ENCODE results near the gene RNF217. TPM values are rescaled to one million over a fixed set of nuclear protein-coding genes. Genes with fewer than 3 reads are reported as not detected.

The RNF217 gene
- total RNA-seq, 1 donor from 2014 or later: 5.9 TPM

- H3K4me3 Mint-ChIP-seq (ENCODE audit: unreplicated experiment): no peak overlapping the region
- H3K36me3 Mint-ChIP-seq (ENCODE audit: unreplicated experiment): no peaks in the 10 kb centered on the region
- TF ChIP-seq CTCF (IDR thresholded peaks at IDR 0.05; ENCODE audit: partially characterized antibody, unreplicated experiment): no peak
- DNase-seq: no peak
- peaks cover 4% of the 10 kb centered on the region for H3K9me3 Mint-ChIP-seq (ENCODE audit: unreplicated experiment)
- no peak overlapping the region for H3K27ac Mint-ChIP-seq (ENCODE audit: unreplicated experiment)
- H3K4me1 Mint-ChIP-seq (ENCODE audit: low read depth, unreplicated experiment): peaks cover 9% of the 10 kb centered on the region
- peaks cover 3% of the 10 kb centered on the region for H3K27me3 Mint-ChIP-seq (ENCODE audit: unreplicated experiment)
Measured at GRCh38 chr6:124987999-124988591, 25.9 kb downstream of the RNF217 start.

GRCh38 chr6:124989136-124989983 lies 27.1 kb downstream of the RNF217 start:
- no peak for TF ChIP-seq CTCF (IDR thresholded peaks at IDR 0.05; ENCODE audit: partially characterized antibody, unreplicated experiment)
- no peak overlapping the region for H3K27ac Mint-ChIP-seq (ENCODE audit: unreplicated experiment)
- peaks cover 4% of the 10 kb centered on the region for H3K9me3 Mint-ChIP-seq (ENCODE audit: unreplicated experiment)
- no peaks in the 10 kb centered on the region for H3K36me3 Mint-ChIP-seq (ENCODE audit: unreplicated experiment)
- no peak for DNase-seq
- H3K27me3 Mint-ChIP-seq (ENCODE audit: unreplicated experiment): peaks cover 3% of the 10 kb centered on the region
- peaks cover 9% of the 10 kb centered on the region for H3K4me1 Mint-ChIP-seq (ENCODE audit: low read depth, unreplicated experiment)
- no peak overlapping the region for H3K4me3 Mint-ChIP-seq (ENCODE audit: unreplicated experiment)

GRCh38 chr6:124990988-124991387 lies 28.8 kb downstream of the RNF217 start:
- no peak overlapping the region for H3K27ac Mint-ChIP-seq (ENCODE audit: unreplicated experiment)
- peaks cover 3% of the 10 kb centered on the region for H3K27me3 Mint-ChIP-seq (ENCODE audit: unreplicated experiment)
- no peak for DNase-seq
- H3K4me1 Mint-ChIP-seq (ENCODE audit: low read depth, unreplicated experiment): peaks cover 9% of the 10 kb centered on the region
- peaks cover 4% of the 10 kb centered on the region for H3K9me3 Mint-ChIP-seq (ENCODE audit: unreplicated experiment)
- H3K36me3 Mint-ChIP-seq (ENCODE audit: unreplicated experiment): no peaks in the 10 kb centered on the region
- H3K4me3 Mint-ChIP-seq (ENCODE audit: unreplicated experiment): no peak overlapping the region
- no peak for TF ChIP-seq CTCF (IDR thresholded peaks at IDR 0.05; ENCODE audit: partially characterized antibody, unreplicated experiment)

GRCh38 chr6:124991764-124992295 lies 29.6 kb downstream of the RNF217 start:
- Mint-ChIP-seq H3K27ac (ENCODE audit: unreplicated experiment) (no peak overlapping the region), H3K4me1 (ENCODE audit: low read depth, unreplicated experiment) (peaks cover 4% of the 10 kb centered on the region), H3K27me3 (ENCODE audit: unreplicated experiment) (peaks cover 1% of the 10 kb centered on the region), H3K36me3 (ENCODE audit: unreplicated experiment) (no peaks in the 10 kb centered on the region), H3K9me3 (ENCODE audit: unreplicated experiment) (no peaks in the 10 kb centered on the region), H3K4me3 (ENCODE audit: unreplicated experiment) (no peak overlapping the region)
- no peak for DNase-seq
- no peak for TF ChIP-seq CTCF (IDR thresholded peaks at IDR 0.05; ENCODE audit: partially characterized antibody, unreplicated experiment)

GRCh38 chr6:124993327-124993726 lies 31.1 kb downstream of the RNF217 start:
- Mint-ChIP-seq H3K27me3 (ENCODE audit: unreplicated experiment) (peaks cover 1% of the 10 kb centered on the region), H3K4me3 (ENCODE audit: unreplicated experiment) (no peak overlapping the region), H3K4me1 (ENCODE audit: low read depth, unreplicated experiment) (peaks cover 4% of the 10 kb centered on the region), H3K27ac (ENCODE audit: unreplicated experiment) (no peak overlapping the region), H3K36me3 (ENCODE audit: unreplicated experiment) (no peaks in the 10 kb centered on the region), H3K9me3 (ENCODE audit: unreplicated experiment) (no peaks in the 10 kb centered on the region)
- TF ChIP-seq CTCF (IDR thresholded peaks at IDR 0.05; ENCODE audit: partially characterized antibody, unreplicated experiment): no peak
- DNase-seq: no peak
